Left lung (tissue), 10 donors: Measurements from ENCODE around the gene RCBTB2. TPM values are rescaled to one million over a fixed set of nuclear protein-coding genes. Genes with fewer than 3 reads are reported as not detected.

Experiments
- ATAC-seq: fragments of 200-7000 bp; cut with Tn5 transposase; one replicate; pipeline ENCODE4 v1.9.1; 2020; ENCODE audit warnings: moderate library complexity
- DNase-seq, 4 donors: peaks; one replicate each; pipeline ENCODE4 v3.0.0-alpha.2; 2013 to 2020
- H3K27ac ChIP-seq, 2 donors: fragments of 200-600 bp; sonication (generic) in 1 of 2; one replicate each; pipeline versions ENCODE4 v1.5.0 to v1.8.0; 2020 to 2021
- H3K27me3 ChIP-seq, 2 donors: fragments of 200-600 bp; sonication (generic) in 1 of 2; one replicate each; pipeline versions ENCODE4 v1.5.0 to v1.8.0; 2020 to 2021
- H3K36me3 ChIP-seq, 2 donors: fragments of 200-600 bp; sonication (generic) in 1 of 2; one replicate each; pipeline versions ENCODE4 v1.5.0 to v1.8.0; 2020 to 2021
- H3K4me1 ChIP-seq, 2 donors: fragments of 200-600 bp; one replicate each; pipeline ENCODE4 v1.8.0; 2021
- H3K4me3 ChIP-seq, 2 donors: fragments of 200-600 bp; sonication (generic) in 1 of 2; one replicate each; pipeline versions ENCODE4 v1.5.0 to v1.8.0; 2020 to 2021; ENCODE audit warnings: mild to moderate bottlenecking in 1 of 2
- H3K9me3 ChIP-seq, 2 donors: fragments of 200-600 bp; sonication (generic) in 1 of 2; one replicate each; pipeline versions ENCODE4 v1.5.0 to v1.8.0; 2020 to 2021
- CTCF ChIP-seq, 2 donors: fragments of 200-600 bp; sonication (generic) in 1 of 2; IDR thresholded peaks; one replicate each; pipeline versions ENCODE4 v1.5.0 to v1.8.0; 2021; ENCODE audit warnings: antibody characterized with exemption in 2 of 2
- intact Hi-C, 2 donors: fragments of 100-400 bp; cut with DNase I; formaldehyde crosslinking; loops; one replicate each; pipeline versions ENCODE4 v1.11.2 to v1.14.2; 2022
- polyA plus RNA-seq, 6 donors: library from polyadenylated mRNA; unstranded; fragments of 120-200 nt; gene quantifications; one replicate each; pipeline ENCODE4 v1.2.1, GENCODE V29; 2013; ENCODE audit not compliant: insufficient read length in 6 of 6
- total RNA-seq, 2 donors: library from RNA; stranded (reverse); fragmentation: NEBNext Ultra II Directional; extraction: Animal tissue kit (Norgen Biotek cat#: 25700); gene quantifications; one replicate each; pipeline ENCODE4 v1.2.1, GENCODE V29; 2021
- donor health status: DM: no; HTN: yes; CAD: no.
- donor health status: DM: no; HTN: no; CAD: no.

The RCBTB2 gene
- total and polyA plus RNA-seq, 8 donors = 17.1 to 44.5 (median 40.6) TPM

GRCh38 chr13:48488995-48489394 is 43.9 kb downstream of the RCBTB2 start:
- H3K27me3 ChIP-seq = no peaks in the 10 kb centered on the region
- ATAC-seq = no peak
- H3K27ac ChIP-seq = peak overlapping the region in 1 of 2 donors; percentile 11
- peaks cover 0 to 15% of the 10 kb centered on the region in 2 donors for H3K36me3 ChIP-seq
- intact Hi-C loops = no loop called here
- no peak for DNase-seq
- peaks cover 10 to 49% of the 10 kb centered on the region in 2 donors for H3K4me1 ChIP-seq
- H3K4me3 ChIP-seq = no peak overlapping the region
- no peaks in the 10 kb centered on the region for H3K9me3 ChIP-seq
- TF ChIP-seq CTCF (IDR thresholded peaks at IDR 0.05) = no peak

- no peak overlapping the region for H3K4me3 ChIP-seq
- intact Hi-C loops = no loop called here
Measured at GRCh38 chr13:48487968-48488367, 44.9 kb downstream of the RCBTB2 start.

GRCh38 chr13:48486836-48487235 is 46.0 kb downstream of the RCBTB2 start:
- Histone ChIP-seq H3K27ac (no peak overlapping the region), H3K4me1 (peaks cover 1 to 30% of the 10 kb centered on the region in 2 donors), H3K27me3 (no peaks in the 10 kb centered on the region), H3K9me3 (no peaks in the 10 kb centered on the region), H3K4me3 (no peak overlapping the region), H3K36me3 (peaks cover 0 to 15% of the 10 kb centered on the region in 2 donors)
- no peak for TF ChIP-seq CTCF (IDR thresholded peaks at IDR 0.05)
- ATAC-seq = no peak
- intact Hi-C loops = no loop called here
- DNase-seq = no peak

More at GRCh38 chr13:48487968-48488367, 44.9 kb downstream of the RCBTB2 start:
- H3K9me3 ChIP-seq = no peaks in the 10 kb centered on the region
- H3K27ac ChIP-seq = no peak overlapping the region
- no peak for TF ChIP-seq CTCF (IDR thresholded peaks at IDR 0.05)
- DNase-seq = no peak
- no peaks in the 10 kb centered on the region for H3K27me3 ChIP-seq
- H3K36me3 ChIP-seq = peaks cover 0 to 15% of the 10 kb centered on the region in 2 donors
- ATAC-seq = no peak
- H3K4me1 ChIP-seq = peaks cover 4 to 40% of the 10 kb centered on the region in 2 donors

- intact Hi-C loops = no loop called here
- no peak for ATAC-seq
- no peak for DNase-seq
- no peaks in the 10 kb centered on the region for H3K9me3 ChIP-seq
- H3K4me3 ChIP-seq = no peak overlapping the region
- no peak for TF ChIP-seq CTCF (IDR thresholded peaks at IDR 0.05)
- H3K36me3 ChIP-seq = peaks cover 0 to 15% of the 10 kb centered on the region in 2 donors
- no peaks in the 10 kb centered on the region for H3K27me3 ChIP-seq
- peaks cover 0 to 25% of the 10 kb centered on the region in 2 donors for H3K4me1 ChIP-seq
- H3K27ac ChIP-seq = no peak overlapping the region
Measured at GRCh38 chr13:48486362-48486761, 46.5 kb downstream of the RCBTB2 start.

GRCh38 chr13:48485432-48485831 is 47.4 kb downstream of the RCBTB2 start:
- H3K4me1 ChIP-seq = peaks cover 0 to 16% of the 10 kb centered on the region in 2 donors
- intact Hi-C loops = no loop called here
- no peak for TF ChIP-seq CTCF (IDR thresholded peaks at IDR 0.05)
- peaks cover 0 to 15% of the 10 kb centered on the region in 2 donors for H3K36me3 ChIP-seq
- no peaks in the 10 kb centered on the region for H3K27me3 ChIP-seq
- no peaks in the 10 kb centered on the region for H3K9me3 ChIP-seq
- DNase-seq (no peak), ATAC-seq (no peak)
- no peak overlapping the region for H3K27ac ChIP-seq
- no peak overlapping the region for H3K4me3 ChIP-seq
